WTC11 (cell line): ENCODE results near the gene PTPRN2. TPM values are rescaled to one million over a fixed set of nuclear protein-coding genes. Genes with fewer than 3 reads are reported as not detected.

Source experiments
- ATAC-seq: fragments of 200-7000 bp; cut with Tn5 transposase; 2 replicates; pipeline ENCODE4 v1.10.0; 2021; ENCODE audit warnings: mild to moderate bottlenecking, moderate library complexity
- CTCF ChIA-PET: fragments of 300-600 bp; sonication (Branson Sonifier 250); formaldehyde crosslinking; loops from one replicate; lab custom pipeline; 2021; ENCODE audit warnings: antibody characterized with exemption; lab: Charles Lee
- POLR2A ChIA-PET: fragments of 350-600 bp; sonication (Branson Sonifier 250); formaldehyde crosslinking; loops from one replicate; lab custom pipeline; 2021; ENCODE audit warnings: antibody characterized with exemption; lab: Charles Lee
- DNase-seq: peaks from one replicate; pipeline ENCODE4 v3.0.0; 2021; ENCODE audit warnings: low spot score
- H3K27ac Mint-ChIP-seq: 2 replicates; pipeline ENCODE4 v1.8.0; 2021; ENCODE audit warnings: mixed read lengths
- H3K27me3 Mint-ChIP-seq: 2 replicates; pipeline ENCODE4 v1.8.0; 2021; ENCODE audit warnings: low read depth, mild to moderate bottlenecking, moderate library complexity, mixed read lengths
- H3K36me3 Mint-ChIP-seq: 2 replicates; pipeline ENCODE4 v1.8.0; 2021; ENCODE audit warnings: mixed read lengths
- H3K4me1 Mint-ChIP-seq: 2 replicates; pipeline ENCODE4 v1.8.0; 2022; ENCODE audit warnings: mixed read lengths
- H3K4me3 Mint-ChIP-seq: 2 replicates; pipeline ENCODE4 v1.8.0; 2021; ENCODE audit warnings: mild to moderate bottlenecking, moderate library complexity, mixed read lengths
- H3K9me3 Mint-ChIP-seq: 2 replicates; pipeline ENCODE4 v1.8.0; 2021; ENCODE audit warnings: mixed read lengths
- AR ChIP-seq: fragments of 250-450 bp; sonication (Bioruptor Pico); IDR thresholded peaks from 2 replicates; pipeline ENCODE4 v1.9.0; 2021; ENCODE audit warnings: mild to moderate bottlenecking
- CTCF ChIP-seq: fragments of 200-600 bp; IDR thresholded peaks from 2 replicates; pipeline ENCODE4 v1.8.0; 2022; ENCODE audit warnings: antibody characterized with exemption
- E2F1 ChIP-seq: sonication (generic); formaldehyde crosslinking; IDR thresholded peaks from 2 replicates; pipeline ENCODE4 v1.8.0; 2022; ENCODE audit warnings: mild to moderate bottlenecking, missing genetic modification reagents
- GTF2I ChIP-seq: fragments of 250-450 bp; sonication (Bioruptor Pico); conservative IDR thresholded peaks from 2 replicates; pipeline ENCODE4 v1.4.0; 2021; ENCODE audit warnings: mild to moderate bottlenecking
- MXD4 ChIP-seq: fragments of 250-450 bp; sonication (Bioruptor Pico); IDR thresholded peaks from 2 replicates; pipeline ENCODE4 v1.8.0; 2021; ENCODE audit warnings: mild to moderate bottlenecking, moderate library complexity, borderline replicate concordance
- MYBL2 ChIP-seq: sonication (generic); formaldehyde crosslinking; IDR thresholded peaks from 2 replicates; pipeline ENCODE4 v1.8.1; 2023; ENCODE audit warnings: mild to moderate bottlenecking, moderate library complexity, missing genetic modification reagents
- NR1H2 ChIP-seq: sonication (generic); formaldehyde crosslinking; IDR thresholded peaks from 2 replicates; pipeline ENCODE4 v1.9.0; 2021; ENCODE audit warnings: mild to moderate bottlenecking, moderate library complexity, missing genetic modification reagents
- NR3C1 ChIP-seq: sonication (generic); formaldehyde crosslinking; conservative IDR thresholded peaks from 2 replicates; pipeline ENCODE4 v1.8.1; 2023; ENCODE audit warnings: low read depth, mild to moderate bottlenecking, missing genetic modification reagents
- ZBTB21 ChIP-seq: sonication (generic); formaldehyde crosslinking; IDR thresholded peaks from 2 replicates; pipeline ENCODE4 v1.8.1; 2023; ENCODE audit warnings: mild to moderate bottlenecking, missing genetic modification reagents, borderline replicate concordance
- ZNF219 ChIP-seq: sonication (generic); formaldehyde crosslinking; IDR thresholded peaks from 2 replicates; pipeline ENCODE4 v1.8.0; 2023; ENCODE audit warnings: missing genetic modification reagents, mild to moderate bottlenecking, borderline replicate concordance
- ZNF232 ChIP-seq: sonication (generic); formaldehyde crosslinking; IDR thresholded peaks from 2 replicates; pipeline ENCODE4 v1.8.0; 2022; ENCODE audit warnings: mild to moderate bottlenecking, missing genetic modification reagents
- ZNF317 ChIP-seq: sonication (generic); formaldehyde crosslinking; IDR thresholded peaks from 2 replicates; pipeline ENCODE4 v1.8.1; 2023; ENCODE audit warnings: low read depth, mild to moderate bottlenecking, moderate library complexity, missing genetic modification reagents, borderline replicate concordance
- ZSCAN18 ChIP-seq: fragments of 250-450 bp; sonication (Bioruptor Pico); IDR thresholded peaks from 2 replicates; pipeline ENCODE4 v2.1.2; 2022; ENCODE audit warnings: mild to moderate bottlenecking, moderate library complexity
- total RNA-seq: library from RNA; stranded (reverse); gene quantifications from 3 replicates; pipeline ENCODE4 v1.2.3, GENCODE V29; 2021
- TF ChIP-seq, protein P1 (sequence below): sonication (generic); formaldehyde crosslinking; IDR thresholded peaks from 2 replicates; pipeline ENCODE4 v1.8.1; 2022; ENCODE audit warnings: mild to moderate bottlenecking, moderate library complexity, missing genetic modification reagents
- TF ChIP-seq, protein P2 (sequence below): sonication (generic); formaldehyde crosslinking; IDR thresholded peaks from 2 replicates; pipeline ENCODE4 v1.8.1; 2023; ENCODE audit warnings: mild to moderate bottlenecking, missing genetic modification reagents, moderate library complexity
- TF ChIP-seq, protein P3 (sequence below): sonication (generic); formaldehyde crosslinking; IDR thresholded peaks from 2 replicates; pipeline ENCODE4 v1.8.1; 2022; ENCODE audit warnings: missing genetic modification reagents, borderline replicate concordance

The PTPRN2 gene
- total RNA-seq, 1 experiment from 2014 or later = 4.7 TPM

DNA sequence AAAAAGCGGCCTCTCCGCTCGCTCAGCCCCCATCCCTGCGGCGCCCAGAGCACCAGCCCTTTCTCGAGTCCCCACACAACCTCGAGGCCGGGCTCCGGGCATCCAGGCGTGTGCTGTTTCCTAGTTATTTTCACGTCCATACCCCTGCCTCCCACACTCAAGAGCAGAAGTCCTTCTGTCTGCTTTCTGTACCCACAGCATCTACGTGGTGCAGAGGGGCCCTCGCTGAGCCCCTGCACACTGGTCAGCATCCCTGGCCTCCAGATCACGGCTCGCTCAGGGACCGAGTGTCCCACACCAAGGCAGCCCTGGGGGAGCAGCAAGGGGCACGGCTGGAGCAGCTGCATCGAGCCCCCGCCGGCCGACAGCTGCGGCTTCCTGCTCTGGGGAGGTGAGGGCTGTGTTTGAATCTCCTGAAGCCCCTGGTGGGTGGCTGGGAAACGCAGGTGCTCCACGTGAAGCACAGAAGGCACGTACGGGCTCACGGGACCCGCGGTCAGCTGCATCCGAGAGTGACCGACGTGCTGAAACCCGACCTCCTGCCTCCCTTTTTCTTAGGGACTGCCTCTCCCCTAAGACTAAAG lies 917.8 kb downstream of the PTPRN2 start (continued):
- TF ChIP-seq AR (CRISPR knock-in tag) (no peak), MYBL2 (no peak), NR3C1 (CRISPR knock-in tag) (no peak), MXD4 (no peak), E2F1 (CRISPR knock-in tag) (no peak)
- TF ChIP-seq, protein P1, sequence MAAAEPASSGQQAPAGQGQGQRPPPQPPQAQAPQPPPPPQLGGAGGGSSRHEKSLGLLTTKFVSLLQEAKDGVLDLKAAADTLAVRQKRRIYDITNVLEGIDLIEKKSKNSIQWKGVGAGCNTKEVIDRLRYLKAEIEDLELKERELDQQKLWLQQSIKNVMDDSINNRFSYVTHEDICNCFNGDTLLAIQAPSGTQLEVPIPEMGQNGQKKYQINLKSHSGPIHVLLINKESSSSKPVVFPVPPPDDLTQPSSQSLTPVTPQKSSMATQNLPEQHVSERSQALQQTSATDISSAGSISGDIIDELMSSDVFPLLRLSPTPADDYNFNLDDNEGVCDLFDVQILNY (CRISPR knock-in tag) = no peak

- CTCF ChIA-PET = no interaction called here
- Mint-ChIP-seq H3K9me3 (peaks cover 23% of the 10 kb centered on the region), H3K4me3 (no peak overlapping the region), H3K36me3 (peaks cover 22% of the 10 kb centered on the region), H3K4me1 (no peaks in the 10 kb centered on the region), H3K27ac (no peak overlapping the region), H3K27me3 (peaks cover 8% of the 10 kb centered on the region)
- ATAC-seq (no peak), DNase-seq (no peak)
- TF ChIP-seq, protein P2, sequence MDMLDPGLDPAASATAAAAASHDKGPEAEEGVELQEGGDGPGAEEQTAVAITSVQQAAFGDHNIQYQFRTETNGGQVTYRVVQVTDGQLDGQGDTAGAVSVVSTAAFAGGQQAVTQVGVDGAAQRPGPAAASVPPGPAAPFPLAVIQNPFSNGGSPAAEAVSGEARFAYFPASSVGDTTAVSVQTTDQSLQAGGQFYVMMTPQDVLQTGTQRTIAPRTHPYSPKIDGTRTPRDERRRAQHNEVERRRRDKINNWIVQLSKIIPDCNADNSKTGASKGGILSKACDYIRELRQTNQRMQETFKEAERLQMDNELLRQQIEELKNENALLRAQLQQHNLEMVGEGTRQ (CRISPR knock-in tag) = no peak
- no peak for TF ChIP-seq MXD4
- no peak for TF ChIP-seq NR1H2
- TF ChIP-seq, protein P3, sequence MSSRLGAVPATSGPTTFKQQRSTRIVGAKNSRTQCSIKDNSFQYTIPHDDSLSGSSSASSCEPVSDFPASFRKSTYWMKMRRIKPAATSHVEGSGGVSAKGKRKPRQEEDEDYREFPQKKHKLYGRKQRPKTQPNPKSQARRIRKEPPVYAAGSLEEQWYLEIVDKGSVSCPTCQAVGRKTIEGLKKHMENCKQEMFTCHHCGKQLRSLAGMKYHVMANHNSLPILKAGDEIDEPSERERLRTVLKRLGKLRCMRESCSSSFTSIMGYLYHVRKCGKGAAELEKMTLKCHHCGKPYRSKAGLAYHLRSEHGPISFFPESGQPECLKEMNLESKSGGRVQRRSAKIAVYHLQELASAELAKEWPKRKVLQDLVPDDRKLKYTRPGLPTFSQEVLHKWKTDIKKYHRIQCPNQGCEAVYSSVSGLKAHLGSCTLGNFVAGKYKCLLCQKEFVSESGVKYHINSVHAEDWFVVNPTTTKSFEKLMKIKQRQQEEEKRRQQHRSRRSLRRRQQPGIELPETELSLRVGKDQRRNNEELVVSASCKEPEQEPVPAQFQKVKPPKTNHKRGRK (CRISPR knock-in tag) = no peak
- no peak for TF ChIP-seq ZSCAN18 (CRISPR knock-in tag)
- TF ChIP-seq ZNF317 (CRISPR knock-in tag) = no peak
- no peak for TF ChIP-seq GTF2I (CRISPR knock-in tag)
- TF ChIP-seq ZNF219 = no peak
- no peak for TF ChIP-seq ZNF232 (CRISPR knock-in tag)
- no peak for TF ChIP-seq CTCF
- TF ChIP-seq ZBTB21 (CRISPR knock-in tag) = no peak
- POLR2A ChIA-PET = no interaction called here
Observed at GRCh38 chr7:157668884-157669767, 918.5 kb downstream of the PTPRN2 start.
